ENCODE results near the gene CR1L. TPM values are rescaled to one million over a fixed set of nuclear protein-coding genes. Genes with fewer than 3 reads are reported as not detected.
"Not testable (repeated sequence)": the region's sequence is repeated elsewhere in the genome, so short reads cannot be mapped to it uniquely, and the experiment has no call there.

Gene CR1L
- total and polyA plus RNA-seq, 9 of the 15 experiments (the other 6 are each of a cell fraction or from before 2014, with no cell fraction given) = 10.1 to 74.8 (median 34.3) TPM

DNA sequence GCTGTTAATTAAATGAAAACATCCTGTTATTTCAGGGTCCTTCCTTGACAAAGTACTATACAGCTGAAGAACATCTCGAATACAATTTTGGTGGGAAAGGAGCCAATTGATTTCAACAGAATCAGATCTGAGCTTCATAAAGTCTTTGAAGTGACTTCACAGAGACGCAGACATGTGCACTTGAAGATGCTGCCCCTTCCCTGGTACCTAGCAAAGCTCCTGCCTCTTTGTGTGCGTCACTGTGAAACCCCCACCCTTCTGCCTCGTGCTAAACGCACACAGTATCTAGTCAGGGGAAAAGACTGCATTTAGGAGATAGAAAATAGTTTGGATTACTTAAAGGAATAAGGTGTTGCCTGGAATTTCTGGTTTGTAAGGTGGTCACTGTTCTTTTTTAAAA is 5.6 kb upstream of the CR1L start:
- H4K20me1 ChIP-seq (replicated peaks; ENCODE audit: control insufficient read depth, insufficient read depth, low read length); H3K9me3 ChIP-seq (replicated peaks; ENCODE audit: control insufficient read depth, insufficient read depth, low read depth, low read length); BruUV-seq (replicated peaks); H3K4me2 ChIP-seq (ENCODE audit: insufficient read depth, low read length); H3K9ac ChIP-seq (ENCODE audit: insufficient read depth in 1 of 2, low read depth in 2 of 2, low read length in 2 of 2); H3K27ac ChIP-seq (ENCODE audit: extremely low read depth, low read depth, low read length); DNase-seq (ENCODE audit: extremely low read depth in 1 of 4, low spot score in 3 of 4); H3K4me3 ChIP-seq; in situ Hi-C loops (cut with MboI); H3K36me3 ChIP-seq (ENCODE audit: control insufficient read depth, insufficient read depth, low read length); H3K79me2 ChIP-seq (ENCODE audit: control insufficient read depth, insufficient read depth, low read length); CTCF ChIA-PET (ENCODE audit: low intra/inter-chr PET ratio); H3K9me1 ChIP-seq (ENCODE audit: control insufficient read depth, insufficient read depth, low read length); intact Hi-C loops (cut with micrococcal nuclease); FAIRE-seq; H3K27me3 ChIP-seq (ENCODE audit: control insufficient read depth in 2 of 2, insufficient read depth in 2 of 2, low read length in 2 of 2): not testable (repeated sequence)
- Histone ChIP-seq H3K4me1 (replicated peaks in 1 of 2; ENCODE audit: control insufficient read depth in 2 of 2, insufficient read depth in 2 of 2, low read length in 2 of 2) (peaks cover 0 to 18% of the 10 kb centered on the region in 2 experiments; a peak in 3 of 5 replicates), H2AFZ (ENCODE audit: low read depth, low read length) (peak overlapping the region; percentile 69)
- peak; percentile 70 for ATAC-seq
- POLR2A ChIA-PET = interaction anchor here (1.4 to 2.9 kb wide), 2 partner anchors 7 to 11 kb away, joined by 3 to 13 read pairs; no protein-coding TSS in a partner anchor
- 45% methylated on average over 5 of the region's 5 CpGs for WGBS (ENCODE audit: insufficient coverage, low coverage, missing lambda C conversion rate)
- TF ChIP-seq, protein P1, sequence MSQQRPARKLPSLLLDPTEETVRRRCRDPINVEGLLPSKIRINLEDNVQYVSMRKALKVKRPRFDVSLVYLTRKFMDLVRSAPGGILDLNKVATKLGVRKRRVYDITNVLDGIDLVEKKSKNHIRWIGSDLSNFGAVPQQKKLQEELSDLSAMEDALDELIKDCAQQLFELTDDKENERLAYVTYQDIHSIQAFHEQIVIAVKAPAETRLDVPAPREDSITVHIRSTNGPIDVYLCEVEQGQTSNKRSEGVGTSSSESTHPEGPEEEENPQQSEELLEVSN (IDR thresholded peaks at IDR 0.05; ENCODE audit: borderline replicate concordance in 1 of 2, extremely low read depth in 1 of 2, insufficient read depth in 1 of 2, insufficient read length in 1 of 2, low read depth in 1 of 2, low read length in 1 of 2, poor library complexity in 1 of 2, severe bottlenecking in 1 of 2) = peak in 1 of 2 experiments; percentile 51
- TF ChIP-seq, protein P2, sequence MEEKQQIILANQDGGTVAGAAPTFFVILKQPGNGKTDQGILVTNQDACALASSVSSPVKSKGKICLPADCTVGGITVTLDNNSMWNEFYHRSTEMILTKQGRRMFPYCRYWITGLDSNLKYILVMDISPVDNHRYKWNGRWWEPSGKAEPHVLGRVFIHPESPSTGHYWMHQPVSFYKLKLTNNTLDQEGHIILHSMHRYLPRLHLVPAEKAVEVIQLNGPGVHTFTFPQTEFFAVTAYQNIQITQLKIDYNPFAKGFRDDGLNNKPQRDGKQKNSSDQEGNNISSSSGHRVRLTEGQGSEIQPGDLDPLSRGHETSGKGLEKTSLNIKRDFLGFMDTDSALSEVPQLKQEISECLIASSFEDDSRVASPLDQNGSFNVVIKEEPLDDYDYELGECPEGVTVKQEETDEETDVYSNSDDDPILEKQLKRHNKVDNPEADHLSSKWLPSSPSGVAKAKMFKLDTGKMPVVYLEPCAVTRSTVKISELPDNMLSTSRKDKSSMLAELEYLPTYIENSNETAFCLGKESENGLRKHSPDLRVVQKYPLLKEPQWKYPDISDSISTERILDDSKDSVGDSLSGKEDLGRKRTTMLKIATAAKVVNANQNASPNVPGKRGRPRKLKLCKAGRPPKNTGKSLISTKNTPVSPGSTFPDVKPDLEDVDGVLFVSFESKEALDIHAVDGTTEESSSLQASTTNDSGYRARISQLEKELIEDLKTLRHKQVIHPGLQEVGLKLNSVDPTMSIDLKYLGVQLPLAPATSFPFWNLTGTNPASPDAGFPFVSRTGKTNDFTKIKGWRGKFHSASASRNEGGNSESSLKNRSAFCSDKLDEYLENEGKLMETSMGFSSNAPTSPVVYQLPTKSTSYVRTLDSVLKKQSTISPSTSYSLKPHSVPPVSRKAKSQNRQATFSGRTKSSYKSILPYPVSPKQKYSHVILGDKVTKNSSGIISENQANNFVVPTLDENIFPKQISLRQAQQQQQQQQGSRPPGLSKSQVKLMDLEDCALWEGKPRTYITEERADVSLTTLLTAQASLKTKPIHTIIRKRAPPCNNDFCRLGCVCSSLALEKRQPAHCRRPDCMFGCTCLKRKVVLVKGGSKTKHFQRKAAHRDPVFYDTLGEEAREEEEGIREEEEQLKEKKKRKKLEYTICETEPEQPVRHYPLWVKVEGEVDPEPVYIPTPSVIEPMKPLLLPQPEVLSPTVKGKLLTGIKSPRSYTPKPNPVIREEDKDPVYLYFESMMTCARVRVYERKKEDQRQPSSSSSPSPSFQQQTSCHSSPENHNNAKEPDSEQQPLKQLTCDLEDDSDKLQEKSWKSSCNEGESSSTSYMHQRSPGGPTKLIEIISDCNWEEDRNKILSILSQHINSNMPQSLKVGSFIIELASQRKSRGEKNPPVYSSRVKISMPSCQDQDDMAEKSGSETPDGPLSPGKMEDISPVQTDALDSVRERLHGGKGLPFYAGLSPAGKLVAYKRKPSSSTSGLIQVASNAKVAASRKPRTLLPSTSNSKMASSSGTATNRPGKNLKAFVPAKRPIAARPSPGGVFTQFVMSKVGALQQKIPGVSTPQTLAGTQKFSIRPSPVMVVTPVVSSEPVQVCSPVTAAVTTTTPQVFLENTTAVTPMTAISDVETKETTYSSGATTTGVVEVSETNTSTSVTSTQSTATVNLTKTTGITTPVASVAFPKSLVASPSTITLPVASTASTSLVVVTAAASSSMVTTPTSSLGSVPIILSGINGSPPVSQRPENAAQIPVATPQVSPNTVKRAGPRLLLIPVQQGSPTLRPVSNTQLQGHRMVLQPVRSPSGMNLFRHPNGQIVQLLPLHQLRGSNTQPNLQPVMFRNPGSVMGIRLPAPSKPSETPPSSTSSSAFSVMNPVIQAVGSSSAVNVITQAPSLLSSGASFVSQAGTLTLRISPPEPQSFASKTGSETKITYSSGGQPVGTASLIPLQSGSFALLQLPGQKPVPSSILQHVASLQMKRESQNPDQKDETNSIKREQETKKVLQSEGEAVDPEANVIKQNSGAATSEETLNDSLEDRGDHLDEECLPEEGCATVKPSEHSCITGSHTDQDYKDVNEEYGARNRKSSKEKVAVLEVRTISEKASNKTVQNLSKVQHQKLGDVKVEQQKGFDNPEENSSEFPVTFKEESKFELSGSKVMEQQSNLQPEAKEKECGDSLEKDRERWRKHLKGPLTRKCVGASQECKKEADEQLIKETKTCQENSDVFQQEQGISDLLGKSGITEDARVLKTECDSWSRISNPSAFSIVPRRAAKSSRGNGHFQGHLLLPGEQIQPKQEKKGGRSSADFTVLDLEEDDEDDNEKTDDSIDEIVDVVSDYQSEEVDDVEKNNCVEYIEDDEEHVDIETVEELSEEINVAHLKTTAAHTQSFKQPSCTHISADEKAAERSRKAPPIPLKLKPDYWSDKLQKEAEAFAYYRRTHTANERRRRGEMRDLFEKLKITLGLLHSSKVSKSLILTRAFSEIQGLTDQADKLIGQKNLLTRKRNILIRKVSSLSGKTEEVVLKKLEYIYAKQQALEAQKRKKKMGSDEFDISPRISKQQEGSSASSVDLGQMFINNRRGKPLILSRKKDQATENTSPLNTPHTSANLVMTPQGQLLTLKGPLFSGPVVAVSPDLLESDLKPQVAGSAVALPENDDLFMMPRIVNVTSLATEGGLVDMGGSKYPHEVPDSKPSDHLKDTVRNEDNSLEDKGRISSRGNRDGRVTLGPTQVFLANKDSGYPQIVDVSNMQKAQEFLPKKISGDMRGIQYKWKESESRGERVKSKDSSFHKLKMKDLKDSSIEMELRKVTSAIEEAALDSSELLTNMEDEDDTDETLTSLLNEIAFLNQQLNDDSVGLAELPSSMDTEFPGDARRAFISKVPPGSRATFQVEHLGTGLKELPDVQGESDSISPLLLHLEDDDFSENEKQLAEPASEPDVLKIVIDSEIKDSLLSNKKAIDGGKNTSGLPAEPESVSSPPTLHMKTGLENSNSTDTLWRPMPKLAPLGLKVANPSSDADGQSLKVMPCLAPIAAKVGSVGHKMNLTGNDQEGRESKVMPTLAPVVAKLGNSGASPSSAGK (IDR thresholded peaks at IDR 0.05) = 0 out of 2 replicates have a peak, but pooled peaks have one; percentile 12

Measured in K562 (cell line).